Measurements from ENCODE around the gene ROBO1.

DNA sequence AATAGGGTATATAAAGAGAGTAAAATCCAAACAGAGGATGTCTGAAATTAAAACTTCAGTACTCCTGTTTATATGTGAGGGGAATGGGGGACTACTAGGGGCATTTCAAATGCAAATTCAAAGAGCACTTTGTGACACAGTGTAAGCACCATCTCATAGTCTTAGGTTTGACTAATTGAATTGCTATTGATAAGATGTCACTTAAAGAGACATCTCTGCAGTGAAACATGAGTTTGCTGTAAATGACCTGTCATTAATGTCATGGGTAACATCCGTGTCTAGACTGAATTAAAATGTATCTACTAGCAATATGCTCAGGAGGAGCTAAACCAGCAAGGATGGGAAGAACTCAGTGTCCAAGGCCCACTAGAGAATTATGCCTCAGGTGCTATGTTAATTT, 41.0 kb downstream of the ROBO1 start:
- TF ChIP-seq, protein P1, sequence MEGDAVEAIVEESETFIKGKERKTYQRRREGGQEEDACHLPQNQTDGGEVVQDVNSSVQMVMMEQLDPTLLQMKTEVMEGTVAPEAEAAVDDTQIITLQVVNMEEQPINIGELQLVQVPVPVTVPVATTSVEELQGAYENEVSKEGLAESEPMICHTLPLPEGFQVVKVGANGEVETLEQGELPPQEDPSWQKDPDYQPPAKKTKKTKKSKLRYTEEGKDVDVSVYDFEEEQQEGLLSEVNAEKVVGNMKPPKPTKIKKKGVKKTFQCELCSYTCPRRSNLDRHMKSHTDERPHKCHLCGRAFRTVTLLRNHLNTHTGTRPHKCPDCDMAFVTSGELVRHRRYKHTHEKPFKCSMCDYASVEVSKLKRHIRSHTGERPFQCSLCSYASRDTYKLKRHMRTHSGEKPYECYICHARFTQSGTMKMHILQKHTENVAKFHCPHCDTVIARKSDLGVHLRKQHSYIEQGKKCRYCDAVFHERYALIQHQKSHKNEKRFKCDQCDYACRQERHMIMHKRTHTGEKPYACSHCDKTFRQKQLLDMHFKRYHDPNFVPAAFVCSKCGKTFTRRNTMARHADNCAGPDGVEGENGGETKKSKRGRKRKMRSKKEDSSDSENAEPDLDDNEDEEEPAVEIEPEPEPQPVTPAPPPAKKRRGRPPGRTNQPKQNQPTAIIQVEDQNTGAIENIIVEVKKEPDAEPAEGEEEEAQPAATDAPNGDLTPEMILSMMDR (IDR thresholded peaks at IDR 0.05): no peak
- no peak for TF ChIP-seq EZH2 (IDR thresholded peaks at IDR 0.05; ENCODE audit: borderline replicate concordance, insufficient read depth, low read depth, low read length, poor library complexity, severe bottlenecking)

Data from B cell (primary cell).